B cell (primary cell): ENCODE results near the gene PIP4K2A. TPM values are rescaled to one million over a fixed set of nuclear protein-coding genes. Genes with fewer than 3 reads are reported as not detected.

Experiments used
- ATAC-seq: fragments of 200-7000 bp; cut with Tn5 transposase; one replicate; pipeline ENCODE4 v1.10.0; 2021; ENCODE audit warnings: low read depth, mild to moderate bottlenecking, moderate number of reproducible peaks, moderate library complexity
- CTCF ChIA-PET: fragments of 350-600 bp; sonication (Branson Sonifier 250); formaldehyde crosslinking; loops from one replicate; lab custom pipeline; 2021; ENCODE audit warnings: antibody characterized with exemption, inconsistent platforms; lab: Charles Lee
- POLR2A ChIA-PET: fragments of 350-600 bp; sonication (Branson Sonifier 250); formaldehyde crosslinking; loops from one replicate; lab custom pipeline; 2021; ENCODE audit warnings: antibody characterized with exemption; lab: Charles Lee
- DNase-seq: peaks from one replicate; pipeline ENCODE4 v3.0.0; 2013
- H2AFZ ChIP-seq: 2 replicates; pipeline ENCODE4 v1.6.1; 2012; ENCODE audit warnings: mild to moderate bottlenecking, low read depth, low read length; ENCODE audit not compliant: insufficient read depth, poor library complexity, severe bottlenecking
- H3K27ac ChIP-seq, 2 donors: 1 replicate in 1 of 2; 2 replicates in 1 of 2; pipeline ENCODE4 v1.5.1; 2012 to 2013; ENCODE audit warnings: low read length in 2 of 2, mild to moderate bottlenecking in 2 of 2, moderate library complexity in 1 of 2
- H3K27me3 ChIP-seq, 4 experiments: fragments of 200-600 bp in 1 of 4; sonication (generic) in 1 of 4; replicated peaks in 1 of 4; 1 replicate in 2 of 4; 2 replicates in 2 of 4; pipeline versions ENCODE4 v1.6.1 to v1.7.0; 2013 to 2016; ENCODE audit warnings: low read length in 3 of 4, mild to moderate bottlenecking in 2 of 4, mixed read lengths in 1 of 4, moderate library complexity in 1 of 4; ENCODE audit not compliant: insufficient read depth in 4 of 4, control insufficient read depth in 3 of 4; ENCODE audit errors: control extremely low read depth in 1 of 4
- H3K36me3 ChIP-seq, 2 experiments: replicated peaks in 1 of 2; 1 replicate in 1 of 2; 2 replicates in 1 of 2; pipeline versions ENCODE4 v1.6.1 to v1.7.1; 2013; ENCODE audit warnings: low read length in 1 of 2; ENCODE audit not compliant: insufficient read depth in 2 of 2, control insufficient read depth in 1 of 2; ENCODE audit errors: control extremely low read depth in 1 of 2, extremely low read depth in 1 of 2
- H3K4me1 ChIP-seq, 2 donors: fragments of 200-600 bp in 1 of 2; sonication (generic) in 1 of 2; 1 replicate in 1 of 2; 2 replicates in 1 of 2; pipeline versions ENCODE4 v1.5.1 to v1.6.1; 2013 to 2017; ENCODE audit warnings: low read length in 2 of 2; ENCODE audit not compliant: control insufficient read depth in 2 of 2, insufficient read depth in 2 of 2
- H3K4me2 ChIP-seq: replicated peaks from 2 replicates; pipeline ENCODE3; 2012; ENCODE audit warnings: mild to moderate bottlenecking, low read depth, low read length; ENCODE audit not compliant: poor library complexity, severe bottlenecking
- H3K4me3 ChIP-seq, 5 experiments: fragments of 200-600 bp in 1 of 5; sonication (generic) in 1 of 5; 1 replicate in 3 of 5; 2 replicates in 2 of 5; pipeline versions ENCODE4 v1.5.1 to v1.7.0; 2011 to 2016; ENCODE audit warnings: low read length in 4 of 5, mild to moderate bottlenecking in 4 of 5, low read depth in 2 of 5, control low read depth in 1 of 5, moderate library complexity in 1 of 5; ENCODE audit not compliant: insufficient read depth in 1 of 5; ENCODE audit errors: control extremely low read depth in 1 of 5, extremely low read depth in 1 of 5
- H3K79me2 ChIP-seq: fragments of 200-600 bp; sonication (generic); one replicate; pipeline ENCODE4 v1.6.0; 2016; ENCODE audit warnings: low read length; ENCODE audit not compliant: control insufficient read depth, insufficient read depth
- H3K9ac ChIP-seq: fragments of 200-600 bp; sonication (generic); 2 replicates; pipeline ENCODE4 v1.6.1; 2017; ENCODE audit warnings: mild to moderate bottlenecking, low read length, moderate library complexity
- H3K9me3 ChIP-seq, 3 donors: one replicate each; pipeline versions ENCODE4 v1.6.1 to v1.7.1; 2013; ENCODE audit warnings: low read length in 2 of 3; ENCODE audit not compliant: control insufficient read depth in 2 of 3, insufficient read depth in 1 of 3; ENCODE audit errors: control extremely low read depth in 1 of 3
- H4K20me1 ChIP-seq: 2 replicates; pipeline ENCODE4 v1.6.0; 2012; ENCODE audit warnings: mild to moderate bottlenecking, low read length; ENCODE audit not compliant: insufficient read depth, control insufficient read depth, poor library complexity, severe bottlenecking
- H3K27ac Mint-ChIP-seq: one replicate; pipeline ENCODE4 v1.8.0; 2021; ENCODE audit warnings: mixed read lengths
- H3K27me3 Mint-ChIP-seq: one replicate; pipeline ENCODE4 v1.8.0; 2021; ENCODE audit warnings: mixed read lengths
- H3K4me1 Mint-ChIP-seq: one replicate; pipeline ENCODE4 v1.8.0; 2021; ENCODE audit warnings: mixed read lengths
- H3K4me3 Mint-ChIP-seq: one replicate; pipeline ENCODE4 v1.8.0; 2021; ENCODE audit warnings: mixed read lengths
- H3K9me3 Mint-ChIP-seq: one replicate; pipeline ENCODE4 v1.8.0; 2022; ENCODE audit warnings: mixed read lengths; ENCODE audit not compliant: insufficient read depth
- CTCF ChIP-seq: fragments of 200-600 bp; IDR thresholded peaks from one replicate; pipeline ENCODE4 v1.8.0; 2022; ENCODE audit warnings: antibody characterized with exemption, mild to moderate bottlenecking
- EZH2 ChIP-seq: IDR thresholded peaks from 2 replicates; pipeline ENCODE4 v1.6.1; 2012; ENCODE audit warnings: borderline replicate concordance, low read depth, mild to moderate bottlenecking, moderate library complexity, low read length; ENCODE audit not compliant: insufficient read depth, poor library complexity, severe bottlenecking
- WGBS: methylation state at CpG from one replicate; pipeline ENCODE4 v1.1.5; 2013; ENCODE audit warnings: missing lambda C conversion rate; ENCODE audit not compliant: insufficient coverage; 5-methylcytosine and 5-hydroxymethylcytosine counted together
- intact Hi-C: fragments of 100-400 bp; cut with micrococcal nuclease; formaldehyde crosslinking; loops from one replicate; pipeline ENCODE4 v1.10.0; 2022
- polyA plus RNA-seq: library from polyadenylated mRNA; depleted of rRNA; stranded (reverse); fragments of >200 nt; gene quantifications from 2 replicates; pipeline ENCODE4 v1.2.3, GENCODE V29; 2012
- total RNA-seq, 2 donors: library from RNA; stranded (reverse); fragments of 120-200 nt in 1 of 2; gene quantifications; 1 replicate in 1 of 2; 2 replicates in 1 of 2; pipeline versions ENCODE4 v1.2.3 to v1.2.4, GENCODE V29; 2013 to 2022

Gene PIP4K2A
- total and polyA plus RNA-seq, 2 donors (not counting 1 experiment from before 2014, with no cell fraction given): 21.8 to 103 TPM

DNA sequence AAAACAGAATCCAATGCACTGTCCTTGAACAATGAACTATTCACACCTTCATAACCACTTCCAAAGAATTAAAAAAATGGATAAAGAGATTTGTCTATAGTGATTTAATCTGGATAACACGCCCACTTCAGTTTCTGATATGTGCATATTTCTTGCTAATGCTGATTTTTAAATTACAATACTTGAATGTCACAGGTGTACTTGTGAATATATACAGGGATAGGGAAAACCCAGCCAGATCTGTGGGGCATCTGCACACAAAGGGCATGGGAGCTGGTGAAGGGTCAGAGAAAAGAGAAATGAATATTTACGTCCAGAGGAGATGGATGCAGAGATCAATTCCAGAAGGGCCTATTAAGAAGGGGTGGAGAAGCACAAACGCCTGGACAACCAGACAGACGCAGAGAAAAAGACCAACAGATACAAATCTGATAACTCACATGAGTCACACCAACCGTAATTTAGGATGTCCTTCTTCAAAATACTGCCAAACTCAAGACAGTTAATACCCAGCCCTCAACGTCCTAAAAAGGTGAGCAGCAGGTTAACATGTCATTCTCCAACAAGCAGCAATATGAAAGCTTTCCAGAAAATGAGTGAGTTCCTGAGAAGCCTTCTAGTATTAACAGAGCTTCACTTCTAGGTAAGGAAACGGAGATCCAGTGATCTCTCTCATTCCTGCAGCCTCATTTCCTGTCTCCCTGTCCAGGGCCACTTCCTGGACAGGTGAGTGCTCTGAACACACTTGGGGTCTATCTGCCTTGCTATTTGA lies 41.9 kb downstream of the PIP4K2A start:
- Histone ChIP-seq H3K79me2 (peaks cover 100% of the 10 kb centered on the region), H3K4me2 (no peak overlapping the region), H3K4me3 (no peak overlapping the region), H3K27ac (no peak overlapping the region), H4K20me1 (peaks cover 68% of the 10 kb centered on the region), H2AFZ (no peak overlapping the region), H3K27me3 (no peaks in the 10 kb centered on the region), H3K9me3 (no peaks in the 10 kb centered on the region), H3K9ac (no peak overlapping the region), H3K4me1 (peaks cover 21 to 32% of the 10 kb centered on the region in 2 donors), H3K36me3 (peaks cover 0 to 1% of the 10 kb centered on the region in 2 experiments)
- Mint-ChIP-seq H3K9me3 (no peaks in the 10 kb centered on the region), H3K4me1 (peaks cover 81% of the 10 kb centered on the region), H3K27me3 (no peaks in the 10 kb centered on the region), H3K4me3 (no peak overlapping the region), H3K27ac (peak overlapping the region; percentile 71)
- ChIA-PET CTCF (no interaction called here), POLR2A (interaction anchor here (0.6 to 0.7 kb wide), 2 partner anchors 11 to 50 kb away, joined by 6 to 7 read pairs; no protein-coding TSS in a partner anchor)
- WGBS: 73% methylated on average over 6 of the region's 7 CpGs
- TF ChIP-seq CTCF (no peak), EZH2 (no peak)
- DNase-seq (no peak), ATAC-seq (no peak)
- intact Hi-C loops: no loop called here

DNA sequence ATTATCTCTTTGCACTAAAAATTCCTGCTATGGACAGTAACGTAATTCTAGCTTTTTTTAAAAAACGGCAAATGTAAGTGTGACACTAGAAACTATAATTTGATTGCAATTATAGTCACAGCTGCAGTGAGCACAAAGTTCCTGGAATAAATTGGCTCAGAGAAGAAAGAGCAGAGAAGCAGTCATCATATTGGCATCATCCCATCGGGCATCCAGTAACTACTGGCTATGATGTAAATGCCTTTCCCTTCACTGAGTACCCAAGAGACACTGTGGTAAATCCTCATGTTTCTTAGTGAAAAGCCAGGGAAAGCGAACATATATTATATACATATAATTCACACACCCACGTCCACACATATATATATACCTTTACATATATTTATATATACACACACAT lies 43.6 kb downstream of the PIP4K2A start:
- no peaks in the 10 kb centered on the region for H3K9me3 Mint-ChIP-seq
- intact Hi-C loops: no loop called here
- no peaks in the 10 kb centered on the region for H3K27me3 Mint-ChIP-seq
- H3K4me3 Mint-ChIP-seq: no peak overlapping the region
- H3K4me2 ChIP-seq: no peak overlapping the region
- peaks cover 25 to 47% of the 10 kb centered on the region in 2 donors for H3K4me1 ChIP-seq
- CTCF ChIA-PET: interaction anchor here (0.7 to 1.6 kb wide), 4 partner anchors 12 to 176 kb away, joined by 3 to 5 read pairs (median 4); no protein-coding TSS in a partner anchor
- no peak overlapping the region for H2AFZ ChIP-seq
- H3K27ac ChIP-seq: no peak overlapping the region
- peaks cover 52% of the 10 kb centered on the region for H4K20me1 ChIP-seq
- POLR2A ChIA-PET: no interaction called here
- H3K79me2 ChIP-seq: peaks cover 100% of the 10 kb centered on the region
- H3K27me3 ChIP-seq: no peaks in the 10 kb centered on the region
- no peak for TF ChIP-seq EZH2
- no peak for TF ChIP-seq CTCF
- peaks cover 0 to 1% of the 10 kb centered on the region in 2 experiments for H3K36me3 ChIP-seq
- H3K4me1 Mint-ChIP-seq: peaks cover 77% of the 10 kb centered on the region
- DNase-seq (no peak), ATAC-seq (no peak)
- H3K27ac Mint-ChIP-seq: no peak overlapping the region
- WGBS: 100% methylated on average over 1 of the region's 5 CpGs
- H3K9ac ChIP-seq: no peak overlapping the region
- no peak overlapping the region for H3K4me3 ChIP-seq
- H3K9me3 ChIP-seq: no peaks in the 10 kb centered on the region
